ENCODE measurements around the gene ULK3. TPM values are rescaled to one million over a fixed set of nuclear protein-coding genes. Genes with fewer than 3 reads are reported as not detected.

The ULK3 gene
- total and polyA plus RNA-seq, 9 donors, result 17.4 to 45.7 (median 25.9) TPM

DNA sequence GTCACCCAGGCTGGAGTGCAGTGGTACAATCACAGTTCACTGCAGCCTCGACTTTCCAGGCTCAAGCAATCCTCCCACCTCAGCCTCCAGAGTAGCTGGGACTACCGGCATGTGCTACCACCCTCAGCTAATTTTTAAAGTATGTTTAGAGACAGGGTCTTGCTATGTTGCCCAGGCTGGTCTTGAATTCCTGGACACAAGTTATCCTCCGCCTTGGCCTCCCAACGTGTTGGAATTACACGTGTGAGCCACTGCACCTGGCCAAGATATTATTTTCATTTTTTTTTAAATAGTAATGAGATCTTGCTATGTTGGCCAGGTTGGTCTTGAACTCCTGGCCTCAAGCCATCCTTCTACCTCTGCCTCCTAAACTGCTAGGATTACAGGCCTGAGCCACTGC is 42.5 kb upstream of the ULK3 start:
- no peaks in the 10 kb centered on the region for H3K27me3 ChIP-seq
- TF ChIP-seq EP300 (IDR thresholded peaks at IDR 0.05), result no peak
- no peak for TF ChIP-seq POLR2A (IDR thresholded peaks at IDR 0.05)
- TF ChIP-seq, protein P1, sequence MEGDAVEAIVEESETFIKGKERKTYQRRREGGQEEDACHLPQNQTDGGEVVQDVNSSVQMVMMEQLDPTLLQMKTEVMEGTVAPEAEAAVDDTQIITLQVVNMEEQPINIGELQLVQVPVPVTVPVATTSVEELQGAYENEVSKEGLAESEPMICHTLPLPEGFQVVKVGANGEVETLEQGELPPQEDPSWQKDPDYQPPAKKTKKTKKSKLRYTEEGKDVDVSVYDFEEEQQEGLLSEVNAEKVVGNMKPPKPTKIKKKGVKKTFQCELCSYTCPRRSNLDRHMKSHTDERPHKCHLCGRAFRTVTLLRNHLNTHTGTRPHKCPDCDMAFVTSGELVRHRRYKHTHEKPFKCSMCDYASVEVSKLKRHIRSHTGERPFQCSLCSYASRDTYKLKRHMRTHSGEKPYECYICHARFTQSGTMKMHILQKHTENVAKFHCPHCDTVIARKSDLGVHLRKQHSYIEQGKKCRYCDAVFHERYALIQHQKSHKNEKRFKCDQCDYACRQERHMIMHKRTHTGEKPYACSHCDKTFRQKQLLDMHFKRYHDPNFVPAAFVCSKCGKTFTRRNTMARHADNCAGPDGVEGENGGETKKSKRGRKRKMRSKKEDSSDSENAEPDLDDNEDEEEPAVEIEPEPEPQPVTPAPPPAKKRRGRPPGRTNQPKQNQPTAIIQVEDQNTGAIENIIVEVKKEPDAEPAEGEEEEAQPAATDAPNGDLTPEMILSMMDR (IDR thresholded peaks at IDR 0.05), result no peak
- DNase-seq, result no peak
- WGBS, 3 donors, result 72 to 86% (median 76%) methylated on average over 5 of the region's 5 CpGs
- no peak overlapping the region for H3K4me3 ChIP-seq
- intact Hi-C loops (cut with DNase I), result no loop called here
- no peaks in the 10 kb centered on the region for H3K36me3 ChIP-seq
- H3K9me3 ChIP-seq, result no peaks in the 10 kb centered on the region
- H3K4me1 ChIP-seq (ENCODE audit: insufficient read depth), result peaks cover 12% of the 10 kb centered on the region
- H3K27ac ChIP-seq, result no peak overlapping the region

DNA sequence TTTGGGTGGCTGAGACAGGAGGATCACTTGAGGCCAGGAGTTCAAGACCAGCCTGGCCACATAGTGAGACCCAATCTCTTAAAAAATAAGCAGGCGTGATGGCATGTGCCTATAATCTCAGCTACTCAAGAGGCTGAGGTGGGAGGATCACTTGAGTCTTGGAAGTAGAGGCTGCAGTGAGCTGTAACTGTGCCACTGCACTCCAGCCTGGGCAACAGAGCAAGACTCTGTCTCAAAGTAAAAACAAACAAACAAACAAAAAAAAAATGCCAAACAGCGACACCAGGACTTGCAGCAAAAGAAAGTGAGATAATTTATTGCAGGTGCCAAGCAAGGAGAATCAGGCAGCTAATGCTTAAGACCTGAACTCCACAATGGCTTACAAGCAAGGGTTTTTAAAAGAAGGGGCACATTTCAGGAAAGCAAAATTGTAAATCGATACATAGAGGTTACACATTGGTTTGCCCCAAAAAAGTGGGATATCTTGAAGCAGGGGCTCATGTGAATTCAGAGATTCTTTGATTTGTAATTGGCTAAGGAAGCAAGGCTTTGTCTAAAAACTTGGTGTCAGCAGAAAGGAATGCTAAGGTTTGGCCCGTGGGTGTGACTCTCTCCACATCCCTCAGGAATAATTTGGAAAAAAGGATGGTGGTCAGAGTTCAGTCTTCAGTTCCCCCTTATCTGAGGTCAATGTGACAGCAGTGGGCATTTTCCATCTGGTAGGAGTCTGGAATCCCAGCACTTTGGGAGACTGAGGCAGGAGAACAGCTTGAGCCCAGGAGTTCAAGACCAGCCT is 41.7 kb upstream of the ULK3 start:
- Histone ChIP-seq H3K4me3 (no peak overlapping the region), H3K9me3 (no peaks in the 10 kb centered on the region), H3K36me3 (no peaks in the 10 kb centered on the region), H3K27ac (no peak overlapping the region), H3K27me3 (no peaks in the 10 kb centered on the region), H3K4me1 (ENCODE audit: insufficient read depth) (peaks cover 10% of the 10 kb centered on the region)
- WGBS, 3 donors, result 61 to 72% (median 66%) methylated on average over 4 of the region's 4 CpGs
- no peak for DNase-seq
- intact Hi-C loops (cut with DNase I), result no loop called here
- TF ChIP-seq, protein P1 (IDR thresholded peaks at IDR 0.05), result no peak
- TF ChIP-seq POLR2A (IDR thresholded peaks at IDR 0.05), result no peak
- TF ChIP-seq EP300 (IDR thresholded peaks at IDR 0.05), result no peak

DNA sequence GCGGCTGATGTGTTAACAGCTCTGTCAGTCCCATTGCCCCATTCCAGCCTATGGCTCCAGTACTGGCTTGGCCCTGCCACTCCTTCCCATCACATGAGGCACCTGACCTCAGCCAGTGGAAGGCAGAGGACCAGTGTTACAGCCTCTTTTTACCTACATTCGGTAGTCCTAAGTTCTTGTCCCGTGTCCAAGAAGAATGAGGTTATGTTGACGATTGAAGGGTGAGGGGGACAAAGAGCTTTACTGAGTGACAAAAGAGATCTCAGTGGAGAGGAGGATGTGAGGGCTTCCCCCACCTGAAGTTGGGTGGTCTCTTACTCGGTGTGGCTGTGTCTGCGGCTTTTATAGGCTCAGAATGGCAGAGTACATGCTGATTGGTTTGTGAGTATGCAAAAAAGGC is 39.6 kb upstream of the ULK3 start:
- Histone ChIP-seq H3K9me3 (no peaks in the 10 kb centered on the region), H3K27ac (no peak overlapping the region), H3K4me1 (ENCODE audit: insufficient read depth) (no peaks in the 10 kb centered on the region), H3K4me3 (no peak overlapping the region), H3K36me3 (no peaks in the 10 kb centered on the region), H3K27me3 (no peaks in the 10 kb centered on the region)
- intact Hi-C loops (cut with DNase I), result no loop called here
- no peak for DNase-seq
- WGBS, 3 donors, result 90 to 91% (median 90%) methylated on average over 6 of the region's 6 CpGs
- TF ChIP-seq EP300 (IDR thresholded peaks at IDR 0.05), result no peak
- TF ChIP-seq POLR2A (IDR thresholded peaks at IDR 0.05), result no peak
- TF ChIP-seq, protein P1 (IDR thresholded peaks at IDR 0.05), result no peak

DNA sequence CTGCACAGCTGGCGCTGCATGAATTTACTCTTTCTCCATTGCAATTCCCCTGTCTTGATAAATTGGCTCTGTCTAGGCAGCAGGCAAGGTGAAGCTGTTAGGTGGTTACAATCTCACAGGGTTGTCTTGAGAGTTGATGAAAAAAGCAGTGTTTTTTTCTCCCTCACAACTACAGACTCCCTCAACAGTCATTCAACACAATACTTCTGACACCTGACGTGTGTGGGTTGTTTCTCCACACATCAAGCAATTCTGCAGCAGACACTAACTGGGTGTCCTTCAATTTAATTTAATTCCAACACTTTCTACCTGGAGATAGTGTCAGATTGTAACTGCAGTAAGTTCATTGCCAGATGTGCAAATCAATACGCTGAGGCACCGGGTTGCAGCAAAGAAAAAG is 35.3 kb upstream of the ULK3 start:
- TF ChIP-seq POLR2A (IDR thresholded peaks at IDR 0.05) (no peak), EP300 (IDR thresholded peaks at IDR 0.05) (no peak)
- TF ChIP-seq, protein P1 (IDR thresholded peaks at IDR 0.05), result no peak
- Histone ChIP-seq H3K9me3 (no peaks in the 10 kb centered on the region), H3K27me3 (no peaks in the 10 kb centered on the region), H3K36me3 (no peaks in the 10 kb centered on the region), H3K4me1 (ENCODE audit: insufficient read depth) (no peaks in the 10 kb centered on the region), H3K27ac (no peak overlapping the region), H3K4me3 (no peak overlapping the region)
- intact Hi-C loops (cut with DNase I), result loop anchor here in 1 of 4 donors (10.0 kb wide), 1 partner anchor 63 kb away; the partner anchor contains the start of gene LMAN1L
- DNase-seq, result no peak
- 65 to 86% (median 70%) methylated on average over 4 of the region's 4 CpGs for WGBS, 3 donors
